Measurements from ENCODE around the gene SERPINB1.

Gene SERPINB1

DNA sequence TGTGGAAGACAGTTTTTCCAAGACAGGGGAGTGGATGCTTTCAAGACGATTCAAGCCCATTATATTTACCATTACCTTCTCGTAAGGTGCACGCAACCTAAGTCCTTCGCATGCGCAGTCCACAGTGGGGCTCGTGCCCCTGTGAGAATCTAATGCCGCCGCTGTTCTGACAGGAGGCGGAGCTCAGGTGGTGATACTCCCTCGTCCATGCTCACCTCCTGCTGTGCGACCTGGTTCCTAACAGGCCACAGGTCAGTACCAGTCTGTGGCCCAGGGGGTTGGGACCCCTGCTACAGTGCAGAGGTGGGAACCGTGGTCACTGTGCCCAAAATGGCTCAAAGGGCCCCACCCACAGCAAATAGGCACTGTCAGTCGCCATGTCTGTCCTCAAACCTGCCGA is 36.6 kb downstream of the SERPINB1 start:
- ChIA-PET CTCF (interaction anchor here (1.8 kb wide), 1 partner anchor 14 kb away, joined by 9 read pairs; no protein-coding TSS in a partner anchor), POLR2A (no interaction called here)
- TF ChIP-seq REPIN1 (tag by site-specific recombination; IDR thresholded peaks at IDR 0.05; ENCODE audit: low read depth), result no peak
- TF ChIP-seq ZNF157 (tag by site-specific recombination; IDR thresholded peaks at IDR 0.05), result no peak
- TF ChIP-seq ZNF140 (tag by site-specific recombination; IDR thresholded peaks at IDR 0.05), result no peak
- TF ChIP-seq, protein P1, sequence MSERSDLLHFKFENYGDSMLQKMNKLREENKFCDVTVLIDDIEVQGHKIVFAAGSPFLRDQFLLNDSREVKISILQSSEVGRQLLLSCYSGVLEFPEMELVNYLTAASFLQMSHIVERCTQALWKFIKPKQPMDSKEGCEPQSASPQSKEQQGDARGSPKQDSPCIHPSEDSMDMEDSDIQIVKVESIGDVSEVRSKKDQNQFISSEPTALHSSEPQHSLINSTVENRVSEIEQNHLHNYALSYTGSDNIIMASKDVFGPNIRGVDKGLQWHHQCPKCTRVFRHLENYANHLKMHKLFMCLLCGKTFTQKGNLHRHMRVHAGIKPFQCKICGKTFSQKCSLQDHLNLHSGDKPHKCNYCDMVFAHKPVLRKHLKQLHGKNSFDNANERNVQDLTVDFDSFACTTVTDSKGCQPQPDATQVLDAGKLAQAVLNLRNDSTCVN (tag by site-specific recombination; optimal IDR thresholded peaks at IDR 0.05), result no peak
- no peak for TF ChIP-seq ZNF623 (tag by site-specific recombination; IDR thresholded peaks at IDR 0.05)
- TF ChIP-seq ZNF624 (tag by site-specific recombination; IDR thresholded peaks at IDR 0.05), result no peak
- TF ChIP-seq, protein P2, sequence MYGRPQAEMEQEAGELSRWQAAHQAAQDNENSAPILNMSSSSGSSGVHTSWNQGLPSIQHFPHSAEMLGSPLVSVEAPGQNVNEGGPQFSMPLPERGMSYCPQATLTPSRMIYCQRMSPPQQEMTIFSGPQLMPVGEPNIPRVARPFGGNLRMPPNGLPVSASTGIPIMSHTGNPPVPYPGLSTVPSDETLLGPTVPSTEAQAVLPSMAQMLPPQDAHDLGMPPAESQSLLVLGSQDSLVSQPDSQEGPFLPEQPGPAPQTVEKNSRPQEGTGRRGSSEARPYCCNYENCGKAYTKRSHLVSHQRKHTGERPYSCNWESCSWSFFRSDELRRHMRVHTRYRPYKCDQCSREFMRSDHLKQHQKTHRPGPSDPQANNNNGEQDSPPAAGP (tag by site-specific recombination; IDR thresholded peaks at IDR 0.05), result no peak
- TF ChIP-seq, protein P3, sequence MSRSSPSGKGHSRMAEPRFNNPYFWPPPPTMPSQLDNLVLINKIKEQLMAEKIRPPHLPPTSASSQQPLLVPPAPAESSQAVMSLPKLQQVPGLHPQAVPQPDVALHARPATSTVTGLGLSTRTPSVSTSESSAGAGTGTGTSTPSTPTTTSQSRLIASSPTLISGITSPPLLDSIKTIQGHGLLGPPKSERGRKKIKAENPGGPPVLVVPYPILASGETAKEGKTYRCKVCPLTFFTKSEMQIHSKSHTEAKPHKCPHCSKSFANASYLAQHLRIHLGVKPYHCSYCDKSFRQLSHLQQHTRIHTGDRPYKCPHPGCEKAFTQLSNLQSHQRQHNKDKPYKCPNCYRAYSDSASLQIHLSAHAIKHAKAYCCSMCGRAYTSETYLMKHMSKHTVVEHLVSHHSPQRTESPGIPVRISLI (tag by site-specific recombination; IDR thresholded peaks at IDR 0.05), result no peak
- TF ChIP-seq ZNF114 (tag by site-specific recombination; IDR thresholded peaks at IDR 0.05), result no peak
- no peak for TF ChIP-seq ZBTB48 (tag by site-specific recombination; IDR thresholded peaks at IDR 0.05)
- TF ChIP-seq, protein P4, sequence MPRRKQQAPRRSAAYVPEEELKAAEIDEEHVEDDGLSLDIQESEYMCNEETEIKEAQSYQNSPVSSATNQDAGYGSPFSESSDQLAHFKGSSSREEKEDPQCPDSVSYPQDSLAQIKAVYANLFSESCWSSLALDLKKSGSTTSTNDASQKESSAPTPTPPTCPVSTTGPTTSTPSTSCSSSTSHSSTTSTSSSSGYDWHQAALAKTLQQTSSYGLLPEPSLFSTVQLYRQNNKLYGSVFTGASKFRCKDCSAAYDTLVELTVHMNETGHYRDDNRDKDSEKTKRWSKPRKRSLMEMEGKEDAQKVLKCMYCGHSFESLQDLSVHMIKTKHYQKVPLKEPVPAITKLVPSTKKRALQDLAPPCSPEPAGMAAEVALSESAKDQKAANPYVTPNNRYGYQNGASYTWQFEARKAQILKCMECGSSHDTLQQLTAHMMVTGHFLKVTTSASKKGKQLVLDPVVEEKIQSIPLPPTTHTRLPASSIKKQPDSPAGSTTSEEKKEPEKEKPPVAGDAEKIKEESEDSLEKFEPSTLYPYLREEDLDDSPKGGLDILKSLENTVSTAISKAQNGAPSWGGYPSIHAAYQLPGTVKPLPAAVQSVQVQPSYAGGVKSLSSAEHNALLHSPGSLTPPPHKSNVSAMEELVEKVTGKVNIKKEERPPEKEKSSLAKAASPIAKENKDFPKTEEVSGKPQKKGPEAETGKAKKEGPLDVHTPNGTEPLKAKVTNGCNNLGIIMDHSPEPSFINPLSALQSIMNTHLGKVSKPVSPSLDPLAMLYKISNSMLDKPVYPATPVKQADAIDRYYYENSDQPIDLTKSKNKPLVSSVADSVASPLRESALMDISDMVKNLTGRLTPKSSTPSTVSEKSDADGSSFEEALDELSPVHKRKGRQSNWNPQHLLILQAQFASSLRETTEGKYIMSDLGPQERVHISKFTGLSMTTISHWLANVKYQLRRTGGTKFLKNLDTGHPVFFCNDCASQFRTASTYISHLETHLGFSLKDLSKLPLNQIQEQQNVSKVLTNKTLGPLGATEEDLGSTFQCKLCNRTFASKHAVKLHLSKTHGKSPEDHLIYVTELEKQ (tag by site-specific recombination; IDR thresholded peaks at IDR 0.05; ENCODE audit: borderline replicate concordance), result no peak
- TF ChIP-seq ZNF311 (tag by site-specific recombination; IDR thresholded peaks at IDR 0.05; ENCODE audit: borderline replicate concordance), result no peak
- no peak for TF ChIP-seq SCRT1 (tag by site-specific recombination; IDR thresholded peaks at IDR 0.05; ENCODE audit: borderline replicate concordance)
- no peak for TF ChIP-seq ZNF175 (tag by site-specific recombination; IDR thresholded peaks at IDR 0.05)
- TF ChIP-seq BCL11B (tag by site-specific recombination; IDR thresholded peaks at IDR 0.05; ENCODE audit: low read depth), result no peak
- no peak for TF ChIP-seq ZBTB21 (tag by site-specific recombination; IDR thresholded peaks at IDR 0.05)
- TF ChIP-seq SP3 (tag by site-specific recombination; IDR thresholded peaks at IDR 0.05), result no peak
- no peaks in the 10 kb centered on the region for H3K9me3 ChIP-seq (ENCODE audit: control insufficient read depth, insufficient read depth, low read depth, low read length)
- no peak overlapping the region for H3K27ac ChIP-seq (ENCODE audit: extremely low read depth, low read depth, low read length)
- H3K4me1 ChIP-seq (ENCODE audit: control insufficient read depth, insufficient read depth, low read length), result no peaks in the 10 kb centered on the region; the same call in 1 of the 2 replicates
- no peak overlapping the region for H3K4me3 ChIP-seq (ENCODE audit: low read depth, low read length)
- no peaks in the 10 kb centered on the region for H3K36me3 ChIP-seq (ENCODE audit: control insufficient read depth in 2 of 2, insufficient read depth in 1 of 2, low read length in 2 of 2)

DNA sequence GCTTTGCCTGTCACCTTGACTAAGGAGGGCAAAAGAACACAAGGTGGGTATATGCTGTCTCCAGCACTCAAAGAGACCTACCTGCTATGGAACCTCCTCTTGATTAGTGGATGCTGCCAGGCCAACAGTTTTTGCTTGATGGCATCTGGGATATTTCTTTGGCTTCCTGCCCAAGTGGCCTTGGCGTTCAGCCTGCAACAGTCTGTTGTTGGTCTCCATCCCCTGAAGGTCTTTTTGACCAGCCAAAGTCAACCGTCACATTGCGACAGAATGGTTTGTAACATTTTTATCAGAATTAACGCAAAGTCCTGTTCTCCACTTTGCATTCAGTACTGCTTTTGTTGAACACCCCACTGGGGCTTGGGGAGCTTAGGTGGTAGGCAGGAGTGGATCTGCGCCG is 37.1 kb downstream of the SERPINB1 start:
- H3K4me1 ChIP-seq (ENCODE audit: control insufficient read depth, insufficient read depth, low read length), result no peaks in the 10 kb centered on the region; the same call in 1 of the 2 replicates
- ChIA-PET CTCF (interaction anchor here (1.8 kb wide), 1 partner anchor 13 kb away, joined by 9 read pairs; no protein-coding TSS in a partner anchor), POLR2A (interaction anchor here (1.6 kb wide), 1 partner anchor 37 kb away, joined by 4 read pairs; the partner anchor contains the start of gene SERPINB1)
- H3K4me3 ChIP-seq (ENCODE audit: low read depth, low read length), result no peak overlapping the region
- no peaks in the 10 kb centered on the region for H3K9me3 ChIP-seq (ENCODE audit: control insufficient read depth, insufficient read depth, low read depth, low read length)
- no peaks in the 10 kb centered on the region for H3K36me3 ChIP-seq (ENCODE audit: control insufficient read depth in 2 of 2, insufficient read depth in 1 of 2, low read length in 2 of 2)
- H3K27ac ChIP-seq (ENCODE audit: extremely low read depth, low read depth, low read length), result no peak overlapping the region
- TF ChIP-seq ZNF776 (tag by site-specific recombination; IDR thresholded peaks at IDR 0.05; ENCODE audit: borderline replicate concordance) (no peak), ZBTB48 (tag by site-specific recombination; IDR thresholded peaks at IDR 0.05) (no peak), YY2 (tag by site-specific recombination; IDR thresholded peaks at IDR 0.05) (no peak), EGR2 (tag by site-specific recombination; IDR thresholded peaks at IDR 0.05; ENCODE audit: low read depth) (no peak), ZNF654 (tag by site-specific recombination; IDR thresholded peaks at IDR 0.05; ENCODE audit: low read depth) (no peak), SETDB1 (IDR thresholded peaks at IDR 0.05; ENCODE audit: insufficient read length, low read length) (no peak), ZNF132 (tag by site-specific recombination; IDR thresholded peaks at IDR 0.05; ENCODE audit: borderline replicate concordance) (no peak), ZBTB17 (tag by site-specific recombination; IDR thresholded peaks at IDR 0.05) (no peak)
- TF ChIP-seq, protein P5, sequence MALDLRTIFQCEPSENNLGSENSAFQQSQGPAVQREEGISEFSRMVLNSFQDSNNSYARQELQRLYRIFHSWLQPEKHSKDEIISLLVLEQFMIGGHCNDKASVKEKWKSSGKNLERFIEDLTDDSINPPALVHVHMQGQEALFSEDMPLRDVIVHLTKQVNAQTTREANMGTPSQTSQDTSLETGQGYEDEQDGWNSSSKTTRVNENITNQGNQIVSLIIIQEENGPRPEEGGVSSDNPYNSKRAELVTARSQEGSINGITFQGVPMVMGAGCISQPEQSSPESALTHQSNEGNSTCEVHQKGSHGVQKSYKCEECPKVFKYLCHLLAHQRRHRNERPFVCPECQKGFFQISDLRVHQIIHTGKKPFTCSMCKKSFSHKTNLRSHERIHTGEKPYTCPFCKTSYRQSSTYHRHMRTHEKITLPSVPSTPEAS (tag by site-specific recombination; IDR thresholded peaks at IDR 0.05), result no peak
- TF ChIP-seq, protein P6, sequence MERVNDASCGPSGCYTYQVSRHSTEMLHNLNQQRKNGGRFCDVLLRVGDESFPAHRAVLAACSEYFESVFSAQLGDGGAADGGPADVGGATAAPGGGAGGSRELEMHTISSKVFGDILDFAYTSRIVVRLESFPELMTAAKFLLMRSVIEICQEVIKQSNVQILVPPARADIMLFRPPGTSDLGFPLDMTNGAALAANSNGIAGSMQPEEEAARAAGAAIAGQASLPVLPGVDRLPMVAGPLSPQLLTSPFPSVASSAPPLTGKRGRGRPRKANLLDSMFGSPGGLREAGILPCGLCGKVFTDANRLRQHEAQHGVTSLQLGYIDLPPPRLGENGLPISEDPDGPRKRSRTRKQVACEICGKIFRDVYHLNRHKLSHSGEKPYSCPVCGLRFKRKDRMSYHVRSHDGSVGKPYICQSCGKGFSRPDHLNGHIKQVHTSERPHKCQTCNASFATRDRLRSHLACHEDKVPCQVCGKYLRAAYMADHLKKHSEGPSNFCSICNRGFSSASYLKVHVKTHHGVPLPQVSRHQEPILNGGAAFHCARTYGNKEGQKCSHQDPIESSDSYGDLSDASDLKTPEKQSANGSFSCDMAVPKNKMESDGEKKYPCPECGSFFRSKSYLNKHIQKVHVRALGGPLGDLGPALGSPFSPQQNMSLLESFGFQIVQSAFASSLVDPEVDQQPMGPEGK (tag by site-specific recombination; IDR thresholded peaks at IDR 0.05), result no peak
